Duodenal mucosa (tissue), 2 donors: ENCODE measurements around the gene DHX40.
"Not testable (repeated sequence)": the region's sequence is repeated elsewhere in the genome, so short reads cannot be mapped to it uniquely, and the experiment has no call there.

ENCODE experiments used
- H3K27ac ChIP-seq: one replicate; pipeline ENCODE4 v1.7.0; 2013; ENCODE audit warnings: low read depth, low read length
- H3K27me3 ChIP-seq, 2 donors: one replicate each; pipeline ENCODE4 v1.7.0; 2013; ENCODE audit warnings: low read length in 2 of 2, control low read depth in 1 of 2; ENCODE audit not compliant: insufficient read depth in 2 of 2, control insufficient read depth in 1 of 2
- H3K36me3 ChIP-seq, 2 donors: one replicate each; pipeline ENCODE4 v1.7.0; 2013; ENCODE audit warnings: low read length in 2 of 2, control low read depth in 1 of 2; ENCODE audit not compliant: insufficient read depth in 2 of 2, control insufficient read depth in 1 of 2
- H3K4me1 ChIP-seq, 2 donors: one replicate each; pipeline ENCODE4 v1.7.0; 2013; ENCODE audit warnings: low read length in 2 of 2, control low read depth in 1 of 2; ENCODE audit not compliant: insufficient read depth in 2 of 2, control insufficient read depth in 1 of 2
- H3K4me3 ChIP-seq, 2 donors: one replicate each; pipeline ENCODE4 v1.7.0; 2013; ENCODE audit warnings: low read length in 2 of 2, low read depth in 1 of 2
- H3K9ac ChIP-seq, 2 donors: one replicate each; pipeline ENCODE4 v1.7.0; 2013; ENCODE audit warnings: low read length in 2 of 2, low read depth in 1 of 2
- H3K9me3 ChIP-seq, 2 donors: one replicate each; pipeline ENCODE4 v1.7.0; 2013; ENCODE audit warnings: low read length in 2 of 2, control low read depth in 1 of 2; ENCODE audit not compliant: control insufficient read depth in 1 of 2

DHX40 gene

DNA sequence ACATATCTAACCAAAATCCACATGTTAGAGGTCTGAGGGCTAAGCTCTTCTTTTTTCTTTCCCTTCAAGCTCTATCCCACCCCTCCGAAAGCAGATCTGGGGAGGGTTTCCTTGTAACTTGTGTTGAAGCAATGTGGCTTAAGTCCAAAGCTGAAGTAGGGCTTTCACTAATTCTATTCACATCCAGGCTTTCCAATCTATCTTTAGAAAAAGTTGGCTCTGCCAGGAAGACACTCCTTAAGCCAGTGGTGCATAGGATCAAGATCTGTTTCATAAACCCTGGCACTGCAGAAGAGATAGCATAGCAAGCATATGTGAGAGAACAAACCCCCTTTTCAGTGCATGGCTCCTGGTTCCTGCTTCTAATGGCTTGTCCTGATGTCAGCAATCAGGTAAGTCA, 34.9 kb upstream of the DHX40 start:
- no peaks in the 10 kb centered on the region for H3K36me3 ChIP-seq
- H3K4me3 ChIP-seq, result no peak overlapping the region
- H3K27ac ChIP-seq, result no peak overlapping the region
- H3K4me1 ChIP-seq, result no peaks in the 10 kb centered on the region
- H3K9ac ChIP-seq, result no peak overlapping the region
- no peaks in the 10 kb centered on the region for H3K9me3 ChIP-seq
- H3K27me3 ChIP-seq, result no peaks in the 10 kb centered on the region

DNA sequence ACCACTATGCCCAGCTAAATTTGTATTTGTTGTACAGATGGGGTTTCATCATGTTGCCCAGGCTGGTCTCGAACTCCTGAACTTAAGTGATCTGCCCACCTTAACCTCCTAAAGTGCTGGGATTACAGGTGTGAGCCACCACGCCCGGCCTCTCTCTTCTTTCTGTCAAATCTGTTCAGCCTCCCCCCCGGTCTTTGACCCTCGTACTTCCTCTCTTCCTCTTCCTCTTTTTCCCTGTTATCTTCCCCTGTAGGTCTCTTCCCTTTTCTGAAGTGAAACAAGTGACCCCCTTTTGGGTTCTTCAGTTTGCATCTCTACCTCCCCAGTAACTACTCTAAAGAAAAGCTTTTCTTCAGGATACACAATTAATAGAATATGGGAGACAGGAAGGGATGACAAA, 31.7 kb upstream of the DHX40 start:
- H3K27ac ChIP-seq, result no peak overlapping the region
- no peaks in the 10 kb centered on the region for H3K36me3 ChIP-seq
- H3K27me3 ChIP-seq, result no peaks in the 10 kb centered on the region
- no peak overlapping the region for H3K4me3 ChIP-seq
- no peaks in the 10 kb centered on the region for H3K4me1 ChIP-seq
- no peak overlapping the region for H3K9ac ChIP-seq
- no peaks in the 10 kb centered on the region for H3K9me3 ChIP-seq

DNA sequence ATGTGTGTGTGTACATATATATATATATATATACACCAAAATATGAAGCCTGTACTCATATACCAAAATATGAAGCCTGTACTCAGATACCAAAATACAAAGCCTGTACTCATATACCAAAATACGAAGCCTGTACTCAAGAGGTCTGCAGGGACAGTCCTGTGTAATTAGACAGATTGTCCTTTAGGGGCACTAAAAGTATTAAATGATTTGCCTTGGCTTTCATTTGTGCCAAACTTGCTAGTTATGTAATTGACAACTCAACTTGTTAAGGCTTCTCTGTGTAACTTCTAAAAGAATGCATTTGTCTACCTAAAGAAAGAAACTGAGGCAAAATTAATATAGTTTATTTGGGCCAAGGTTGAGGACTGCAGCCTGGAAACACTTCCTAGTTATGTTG, 30.8 kb upstream of the DHX40 start:
- Histone ChIP-seq H3K27me3 (no peaks in the 10 kb centered on the region), H3K4me1 (no peaks in the 10 kb centered on the region), H3K36me3 (no peaks in the 10 kb centered on the region), H3K4me3 (no peak overlapping the region), H3K9ac (no peak overlapping the region), H3K27ac (no peak overlapping the region), H3K9me3 (no peaks in the 10 kb centered on the region)

DNA sequence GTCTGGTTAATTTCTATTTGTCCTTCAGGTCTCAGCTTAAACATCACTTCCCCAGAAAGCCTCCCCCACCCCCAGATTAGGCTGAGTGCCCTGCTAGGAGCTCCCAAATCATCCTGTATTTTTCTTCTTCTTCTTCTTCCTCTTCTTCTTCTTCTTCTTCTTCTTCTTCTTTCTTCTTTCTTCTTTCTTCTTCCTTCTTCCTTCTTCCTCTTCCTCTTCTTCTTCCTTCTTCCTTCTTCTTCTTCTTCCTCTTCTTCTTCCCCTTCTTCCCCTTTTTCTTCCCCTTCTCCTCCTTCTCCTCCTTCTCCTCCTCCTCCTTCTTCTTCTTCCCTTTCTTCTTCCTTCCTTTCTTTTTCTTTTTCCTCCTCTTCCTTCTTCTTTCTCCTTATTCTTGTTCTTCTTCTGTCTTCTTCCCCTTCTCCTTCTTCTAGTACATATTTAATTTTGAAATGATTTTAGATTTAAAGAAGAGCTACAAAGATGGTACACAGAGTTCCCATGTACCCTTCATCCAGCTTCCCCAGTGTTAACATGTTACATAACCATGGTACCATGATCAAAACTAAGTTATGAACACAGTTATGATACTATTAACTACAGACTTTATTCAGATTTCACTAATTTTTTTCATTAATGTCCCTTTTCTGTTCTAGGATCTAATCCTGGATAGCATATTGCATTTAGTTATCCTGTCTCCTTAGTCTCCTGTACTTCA, 27.1 kb upstream of the DHX40 start:
- Histone ChIP-seq H3K9me3 (no peaks in the 10 kb centered on the region), H3K4me1 (no peaks in the 10 kb centered on the region), H3K36me3 (no peaks in the 10 kb centered on the region), H3K27ac (no peak overlapping the region), H3K9ac (no peak overlapping the region), H3K4me3 (no peak overlapping the region), H3K27me3 (no peaks in the 10 kb centered on the region)

DNA sequence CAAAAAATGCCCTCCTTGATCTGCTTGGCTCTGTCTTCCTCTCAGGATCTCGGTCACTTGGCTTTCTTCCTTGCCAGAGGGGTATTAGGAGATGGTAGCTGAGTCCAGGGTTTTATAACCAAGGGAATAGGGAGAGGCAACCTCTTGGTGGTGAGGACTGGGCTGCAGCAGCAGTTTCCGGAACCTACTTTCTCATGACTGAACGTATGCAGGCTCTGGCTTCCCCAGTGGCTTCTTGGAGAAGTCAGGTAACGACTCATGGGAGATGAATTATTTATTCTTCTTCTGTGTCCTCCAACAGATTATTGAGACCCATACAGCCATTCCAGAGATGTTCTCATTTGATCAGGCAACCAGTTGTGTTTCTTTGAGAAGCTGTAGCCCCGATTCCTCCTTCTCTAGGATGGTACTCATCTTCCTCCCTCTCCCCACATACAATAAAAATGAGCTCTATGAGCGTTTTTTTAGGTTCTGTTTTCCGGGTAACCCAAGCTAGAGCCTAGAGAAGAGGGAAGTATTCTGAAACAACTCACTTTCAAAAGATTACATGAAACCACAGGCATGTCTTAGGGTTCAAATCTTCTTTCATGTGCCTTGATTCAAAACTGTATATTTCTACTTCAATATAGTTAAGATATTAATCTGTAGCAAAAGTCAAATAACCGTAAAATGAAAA, 22.3 kb upstream of the DHX40 start:
- Histone ChIP-seq H3K9me3 (no peaks in the 10 kb centered on the region), H3K9ac (no peak overlapping the region), H3K27ac (no peak overlapping the region), H3K27me3 (no peaks in the 10 kb centered on the region), H3K36me3 (no peaks in the 10 kb centered on the region), H3K4me1 (no peaks in the 10 kb centered on the region), H3K4me3 (no peak overlapping the region)

DNA sequence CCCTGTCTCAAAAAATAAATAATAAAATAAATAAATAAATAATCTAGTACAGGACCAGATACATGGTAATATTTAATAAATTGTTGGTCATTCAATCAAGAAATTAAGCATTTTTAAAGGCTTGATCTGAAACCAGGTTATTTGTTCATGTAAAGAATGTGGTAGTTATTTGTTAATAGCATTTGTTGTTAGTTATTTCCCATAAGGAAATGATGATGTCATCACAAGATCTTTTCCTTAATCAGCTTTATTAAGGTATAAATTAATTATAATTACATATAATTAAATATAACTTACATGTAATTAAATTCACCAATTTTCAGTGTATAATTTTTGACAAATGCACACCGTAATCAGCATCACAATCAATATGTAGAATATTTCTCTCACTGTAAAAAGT, 19.5 kb upstream of the DHX40 start:
- no peaks in the 10 kb centered on the region for H3K27me3 ChIP-seq
- H3K27ac ChIP-seq, result no peak overlapping the region
- no peaks in the 10 kb centered on the region for H3K4me1 ChIP-seq
- H3K4me3 ChIP-seq, result no peak overlapping the region
- no peaks in the 10 kb centered on the region for H3K36me3 ChIP-seq
- H3K9ac ChIP-seq, result no peak overlapping the region
- no peaks in the 10 kb centered on the region for H3K9me3 ChIP-seq

DNA sequence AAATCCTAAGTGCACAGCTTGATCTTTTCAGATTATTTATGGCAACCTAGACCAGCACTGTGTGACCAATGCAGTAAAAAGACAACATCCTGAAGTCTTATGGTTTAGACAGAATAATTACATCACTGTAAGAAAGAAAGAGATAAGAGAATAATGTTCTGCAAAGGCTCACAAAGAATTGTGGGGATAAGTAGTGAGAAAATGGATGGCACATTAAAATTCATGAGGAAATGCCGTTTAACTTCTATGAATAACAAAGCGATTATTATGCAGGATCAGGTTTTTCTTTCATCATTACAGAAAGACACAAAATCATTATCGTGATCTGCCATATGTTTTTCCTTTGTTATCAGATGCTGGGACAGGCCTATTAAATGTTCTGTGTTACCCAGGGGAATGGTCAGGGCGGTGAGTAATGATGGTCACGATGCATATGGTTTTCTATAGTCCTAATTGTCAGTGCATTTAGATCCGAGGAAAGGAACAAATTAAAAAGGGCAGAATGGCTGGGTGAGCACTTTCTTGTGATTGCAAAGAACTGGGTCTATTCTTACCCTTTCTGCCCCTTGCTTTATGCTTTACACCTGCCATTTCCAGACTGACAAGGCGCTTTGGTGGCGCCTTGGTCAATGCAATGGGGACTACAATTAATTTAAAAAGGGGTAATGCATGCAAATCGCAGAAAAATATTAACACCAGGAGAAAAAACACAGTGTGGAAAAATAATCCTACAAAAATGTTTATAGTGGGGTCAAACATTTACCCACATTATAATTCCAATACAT, 18.1 kb upstream of the DHX40 start:
- Histone ChIP-seq H3K27me3 (no peaks in the 10 kb centered on the region), H3K4me1 (no peaks in the 10 kb centered on the region), H3K4me3 (no peak overlapping the region), H3K36me3 (no peaks in the 10 kb centered on the region), H3K27ac (no peak overlapping the region), H3K9me3 (no peaks in the 10 kb centered on the region), H3K9ac (no peak overlapping the region)

DNA sequence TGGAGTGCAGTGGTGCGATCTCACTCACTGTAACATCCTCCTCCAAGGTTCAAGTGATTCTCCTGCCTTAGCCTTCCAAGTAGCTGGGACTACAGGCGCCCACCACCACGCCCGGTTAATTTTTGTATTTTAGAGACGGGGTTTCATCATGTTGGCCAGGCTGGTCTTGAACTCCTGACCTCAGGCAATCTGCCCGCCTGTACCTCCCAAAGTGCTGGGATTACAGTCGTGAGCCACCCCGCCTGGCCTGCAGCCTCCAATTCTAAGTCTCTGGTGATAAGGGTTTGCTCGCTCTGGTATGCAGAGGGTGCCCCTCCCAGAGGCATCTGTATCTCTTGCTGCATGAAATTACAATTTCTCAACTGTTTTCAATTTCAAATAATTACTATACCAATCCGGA, 16.4 kb upstream of the DHX40 start:
- H3K27me3 ChIP-seq, H3K36me3 ChIP-seq, H3K4me1 ChIP-seq, H3K4me3 ChIP-seq, H3K9ac ChIP-seq, H3K9me3 ChIP-seq, H3K27ac ChIP-seq: not testable (repeated sequence)

DNA sequence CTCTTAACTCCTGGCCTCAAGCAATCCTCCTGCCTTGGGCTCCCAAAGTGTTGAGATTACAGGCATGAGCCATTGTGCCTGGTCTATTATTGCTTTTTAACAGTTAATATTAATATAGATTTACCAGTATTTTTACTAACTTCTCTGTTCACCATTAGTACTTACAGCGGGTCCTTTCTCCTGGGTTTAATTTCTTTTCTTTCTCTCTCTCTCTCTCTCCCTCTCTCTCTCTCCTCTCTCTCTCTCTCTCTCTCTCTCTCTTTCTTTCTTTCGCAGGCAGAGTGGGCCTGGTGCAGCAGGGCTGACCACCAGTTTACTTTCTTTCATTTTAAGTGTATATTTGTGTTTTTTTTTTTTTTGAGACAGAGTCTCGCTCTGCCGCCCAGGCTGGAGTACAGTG, 14.7 kb upstream of the DHX40 start:
- Histone ChIP-seq H3K9me3 (no peaks in the 10 kb centered on the region), H3K4me3 (no peak overlapping the region), H3K27me3 (no peaks in the 10 kb centered on the region), H3K27ac (no peak overlapping the region), H3K36me3 (no peaks in the 10 kb centered on the region), H3K4me1 (no peaks in the 10 kb centered on the region), H3K9ac (no peak overlapping the region)

DNA sequence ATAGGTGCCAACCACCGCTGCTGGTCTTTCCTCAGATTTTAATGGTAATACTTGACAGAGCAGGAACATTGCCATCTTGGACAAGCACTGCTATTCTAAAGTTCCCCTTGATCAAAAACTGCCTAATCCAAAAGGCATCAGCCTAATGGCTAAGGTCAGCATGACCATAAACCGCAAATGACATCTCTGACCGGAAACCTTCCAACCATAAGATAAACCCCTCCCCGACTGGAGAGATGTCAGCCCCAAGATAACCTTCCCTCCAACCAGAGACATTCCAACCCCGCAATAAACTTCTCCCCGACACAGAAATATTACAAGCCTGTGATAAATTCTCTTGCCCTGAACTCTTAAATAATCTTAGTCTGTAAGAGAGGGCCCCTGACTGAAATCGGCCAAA, 7.4 kb upstream of the DHX40 start:
- Histone ChIP-seq H3K27ac (no peak overlapping the region), H3K36me3 (no peaks in the 10 kb centered on the region), H3K9ac (no peak overlapping the region), H3K9me3 (no peaks in the 10 kb centered on the region), H3K4me3 (no peak overlapping the region), H3K27me3 (no peaks in the 10 kb centered on the region), H3K4me1 (no peaks in the 10 kb centered on the region)
